Activated T-cell treated with anti-CD3 and anti-CD28 coated beads, Interleukin-2, amount 50 U/mL, for 24 hours (primary cell): Measurements from ENCODE around the gene FASN.

Experiments
- DNase-seq: peaks from one replicate; pipeline ENCODE4 v3.0.0-alpha.2; 2020
- H3K27ac Mint-ChIP-seq: 2 replicates; pipeline ENCODE4 v1.8.0; 2020; ENCODE audit warnings: mild to moderate bottlenecking, mixed read lengths
- H3K27me3 Mint-ChIP-seq: 2 replicates; pipeline ENCODE4 v1.8.0; 2020; ENCODE audit warnings: mixed read lengths
- H3K36me3 Mint-ChIP-seq: 2 replicates; pipeline ENCODE4 v1.8.0; 2020; ENCODE audit warnings: low read depth, mixed read lengths
- H3K4me1 Mint-ChIP-seq: 2 replicates; pipeline ENCODE4 v1.8.0; 2020; ENCODE audit warnings: low read depth, mixed read lengths
- H3K4me3 Mint-ChIP-seq: 2 replicates; pipeline ENCODE4 v1.8.0; 2020; ENCODE audit warnings: mild to moderate bottlenecking, moderate library complexity, mixed read lengths
- H3K9me3 Mint-ChIP-seq: 2 replicates; pipeline ENCODE4 v1.8.0; 2020; ENCODE audit warnings: mixed read lengths

FASN gene

GRCh38 chr17:82112181-82112913 lies 14.3 kb upstream of the FASN start:
- H3K4me3 Mint-ChIP-seq, result no peak overlapping the region
- no peak overlapping the region for H3K27ac Mint-ChIP-seq
- H3K27me3 Mint-ChIP-seq, result no peaks in the 10 kb centered on the region
- H3K4me1 Mint-ChIP-seq, result peaks cover 19% of the 10 kb centered on the region
- no peaks in the 10 kb centered on the region for H3K9me3 Mint-ChIP-seq
- peaks cover 24% of the 10 kb centered on the region for H3K36me3 Mint-ChIP-seq
- DNase-seq, result no peak

- H3K27ac Mint-ChIP-seq, result peak overlapping the region; percentile 72
- H3K4me3 Mint-ChIP-seq, result no peak overlapping the region
- H3K36me3 Mint-ChIP-seq, result peaks cover 28% of the 10 kb centered on the region
- H3K9me3 Mint-ChIP-seq, result no peaks in the 10 kb centered on the region
- H3K27me3 Mint-ChIP-seq, result no peaks in the 10 kb centered on the region
- no peak for DNase-seq
- H3K4me1 Mint-ChIP-seq, result peaks cover 38% of the 10 kb centered on the region
Measured at GRCh38 chr17:82110298-82110697, 12.3 kb upstream of the FASN start.

GRCh38 chr17:82108961-82109475 lies 11.0 kb upstream of the FASN start:
- Mint-ChIP-seq H3K4me3 (no peak overlapping the region), H3K27ac (no peak overlapping the region), H3K9me3 (no peaks in the 10 kb centered on the region), H3K36me3 (peaks cover 32% of the 10 kb centered on the region), H3K27me3 (no peaks in the 10 kb centered on the region), H3K4me1 (peaks cover 44% of the 10 kb centered on the region)
- DNase-seq, result no peak

GRCh38 chr17:82108496-82108945 lies 10.5 kb upstream of the FASN start:
- Mint-ChIP-seq H3K27me3 (no peaks in the 10 kb centered on the region), H3K4me3 (no peak overlapping the region), H3K27ac (no peak overlapping the region), H3K9me3 (no peaks in the 10 kb centered on the region), H3K36me3 (peaks cover 28% of the 10 kb centered on the region), H3K4me1 (peaks cover 45% of the 10 kb centered on the region)
- DNase-seq, result no peak

- DNase-seq, result no peak
- H3K4me1 Mint-ChIP-seq, result peaks cover 45% of the 10 kb centered on the region
- no peak overlapping the region for H3K27ac Mint-ChIP-seq
- H3K36me3 Mint-ChIP-seq, result peaks cover 25% of the 10 kb centered on the region
- no peaks in the 10 kb centered on the region for H3K27me3 Mint-ChIP-seq
- H3K9me3 Mint-ChIP-seq, result no peaks in the 10 kb centered on the region
- no peak overlapping the region for H3K4me3 Mint-ChIP-seq
Measured at GRCh38 chr17:82108038-82108437, 10.0 kb upstream of the FASN start.

GRCh38 chr17:82107341-82107860 lies 9.4 kb upstream of the FASN start:
- Mint-ChIP-seq H3K4me1 (peaks cover 46% of the 10 kb centered on the region), H3K27ac (peak overlapping the region; percentile 96), H3K36me3 (peaks cover 22% of the 10 kb centered on the region), H3K4me3 (peak overlapping the region; percentile 10), H3K27me3 (no peaks in the 10 kb centered on the region), H3K9me3 (no peaks in the 10 kb centered on the region)
- DNase-seq, result no peak

GRCh38 chr17:82106688-82107305 lies 8.8 kb upstream of the FASN start:
- H3K27me3 Mint-ChIP-seq, result no peaks in the 10 kb centered on the region
- H3K36me3 Mint-ChIP-seq, result peaks cover 20% of the 10 kb centered on the region
- peak overlapping the region; percentile 89 for H3K4me3 Mint-ChIP-seq
- H3K4me1 Mint-ChIP-seq, result peaks cover 47% of the 10 kb centered on the region
- DNase-seq, result no peak
- peak overlapping the region; percentile 96 for H3K27ac Mint-ChIP-seq
- no peaks in the 10 kb centered on the region for H3K9me3 Mint-ChIP-seq

GRCh38 chr17:82105882-82106687 lies 8.0 kb upstream of the FASN start:
- Mint-ChIP-seq H3K27ac (peak overlapping the region; percentile 96), H3K4me3 (peak overlapping the region; percentile 89), H3K4me1 (peaks cover 47% of the 10 kb centered on the region), H3K27me3 (no peaks in the 10 kb centered on the region), H3K9me3 (no peaks in the 10 kb centered on the region), H3K36me3 (peaks cover 21% of the 10 kb centered on the region)
- DNase-seq, result peak; percentile 81

- H3K4me3 Mint-ChIP-seq, result peak overlapping the region; percentile 89
- peaks cover 28% of the 10 kb centered on the region for H3K36me3 Mint-ChIP-seq
- H3K9me3 Mint-ChIP-seq, result no peaks in the 10 kb centered on the region
- no peaks in the 10 kb centered on the region for H3K27me3 Mint-ChIP-seq
- DNase-seq, result no peak
- H3K27ac Mint-ChIP-seq, result peak overlapping the region; percentile 96
- H3K4me1 Mint-ChIP-seq, result peaks cover 47% of the 10 kb centered on the region
Measured at GRCh38 chr17:82105417-82105881, 7.4 kb upstream of the FASN start.

GRCh38 chr17:82104797-82105416 lies 6.9 kb upstream of the FASN start:
- H3K4me3 Mint-ChIP-seq, result peak overlapping the region; percentile 89
- H3K27me3 Mint-ChIP-seq, result no peaks in the 10 kb centered on the region
- peak overlapping the region; percentile 96 for H3K27ac Mint-ChIP-seq
- H3K4me1 Mint-ChIP-seq, result peaks cover 47% of the 10 kb centered on the region
- DNase-seq, result no peak
- peaks cover 33% of the 10 kb centered on the region for H3K36me3 Mint-ChIP-seq
- H3K9me3 Mint-ChIP-seq, result no peaks in the 10 kb centered on the region

GRCh38 chr17:82103553-82104451 lies 5.8 kb upstream of the FASN start:
- H3K4me1 Mint-ChIP-seq, result peaks cover 46% of the 10 kb centered on the region
- no peak for DNase-seq

GRCh38 chr17:82101767-82102679 lies 4.0 kb upstream of the FASN start:
- Mint-ChIP-seq H3K4me1 (peaks cover 39% of the 10 kb centered on the region), H3K27me3 (no peaks in the 10 kb centered on the region), H3K36me3 (peaks cover 33% of the 10 kb centered on the region), H3K27ac (peak overlapping the region; percentile 18), H3K9me3 (no peaks in the 10 kb centered on the region), H3K4me3 (no peak overlapping the region)
- DNase-seq, result no peak

More at GRCh38 chr17:82103553-82104451, 5.8 kb upstream of the FASN start:
- Mint-ChIP-seq H3K36me3 (peaks cover 40% of the 10 kb centered on the region), H3K27ac (peak overlapping the region; percentile 67), H3K4me3 (no peak overlapping the region), H3K9me3 (no peaks in the 10 kb centered on the region), H3K27me3 (no peaks in the 10 kb centered on the region)
